ENCODE results near the gene CABP4.

Gene CABP4

GRCh38 chr11:67455054-67455453 lies at the start of gene CABP4:
Gene CABP4 (plus strand): TSS chr11:67455354. CDS start chr11:67455424, 70 bp downstream.
- Histone ChIP-seq H3K4me3 (ENCODE audit: low read depth in 1 of 5, low read length in 5 of 5) (no peak within 1 kb of the TSS), H3K9me3 (ENCODE audit: control insufficient read depth in 5 of 5, low read length in 5 of 5) (no peaks in the 10 kb centered on the region), H3K36me3 (ENCODE audit: control insufficient read depth in 5 of 5, insufficient read depth in 5 of 5, low read length in 5 of 5) (no peaks in the 10 kb centered on the region), H3K27ac (ENCODE audit: low read depth, low read length) (no peak within 1 kb of the TSS), H3K27me3 (ENCODE audit: control insufficient read depth in 5 of 5, insufficient read depth in 4 of 5, low read length in 5 of 5) (peaks cover 0 to 5% (median 0%) of the 10 kb centered on the region in 5 donors), H3K9ac (ENCODE audit: low read length in 5 of 5) (peak within 1 kb of the TSS in 1 of 5 donors; percentile 5), H3K4me1 (ENCODE audit: control insufficient read depth in 5 of 5, insufficient read depth in 5 of 5, low read length in 5 of 5) (peaks cover 0 to 29% (median 12%) of the 10 kb centered on the region in 5 donors)

- H3K36me3 ChIP-seq (ENCODE audit: control insufficient read depth in 5 of 5, insufficient read depth in 5 of 5, low read length in 5 of 5): no peaks in the 10 kb centered on the region
- H3K9ac ChIP-seq (ENCODE audit: low read length in 5 of 5): no peak overlapping the region
- H3K9me3 ChIP-seq (ENCODE audit: control insufficient read depth in 5 of 5, low read length in 5 of 5): no peaks in the 10 kb centered on the region
- H3K27me3 ChIP-seq (ENCODE audit: control insufficient read depth in 5 of 5, insufficient read depth in 4 of 5, low read length in 5 of 5): peaks cover 29 to 46% (median 33%) of the 10 kb centered on the region in 5 donors
- peaks cover 2 to 34% (median 19%) of the 10 kb centered on the region in 5 donors for H3K4me1 ChIP-seq (ENCODE audit: control insufficient read depth in 5 of 5, insufficient read depth in 5 of 5, low read length in 5 of 5)
- H3K27ac ChIP-seq (ENCODE audit: low read depth, low read length): no peak overlapping the region
- H3K4me3 ChIP-seq (ENCODE audit: low read depth in 1 of 5, low read length in 5 of 5): no peak overlapping the region
Measured at GRCh38 chr11:67405688-67406339, 49.3 kb upstream of the CABP4 start.

GRCh38 chr11:67406420-67406968 lies 48.7 kb upstream of the CABP4 start:
- Histone ChIP-seq H3K36me3 (ENCODE audit: control insufficient read depth in 5 of 5, insufficient read depth in 5 of 5, low read length in 5 of 5) (no peaks in the 10 kb centered on the region), H3K4me3 (ENCODE audit: low read depth in 1 of 5, low read length in 5 of 5) (no peak overlapping the region), H3K27ac (ENCODE audit: low read depth, low read length) (no peak overlapping the region), H3K27me3 (ENCODE audit: control insufficient read depth in 5 of 5, insufficient read depth in 4 of 5, low read length in 5 of 5) (peaks cover 35 to 53% (median 38%) of the 10 kb centered on the region in 5 donors), H3K9me3 (ENCODE audit: control insufficient read depth in 5 of 5, low read length in 5 of 5) (no peaks in the 10 kb centered on the region), H3K4me1 (ENCODE audit: control insufficient read depth in 5 of 5, insufficient read depth in 5 of 5, low read length in 5 of 5) (peaks cover 2 to 28% (median 15%) of the 10 kb centered on the region in 5 donors), H3K9ac (ENCODE audit: low read length in 5 of 5) (no peak overlapping the region)

GRCh38 chr11:67406969-67407687 lies 48.0 kb upstream of the CABP4 start:
- Histone ChIP-seq H3K4me1 (ENCODE audit: control insufficient read depth in 5 of 5, insufficient read depth in 5 of 5, low read length in 5 of 5) (peaks cover under 1 to 26% (median 12%) of the 10 kb centered on the region in 5 donors), H3K36me3 (ENCODE audit: control insufficient read depth in 5 of 5, insufficient read depth in 5 of 5, low read length in 5 of 5) (no peaks in the 10 kb centered on the region), H3K27me3 (ENCODE audit: control insufficient read depth in 5 of 5, insufficient read depth in 4 of 5, low read length in 5 of 5) (peaks cover 41 to 59% (median 45%) of the 10 kb centered on the region in 5 donors), H3K9ac (ENCODE audit: low read length in 5 of 5) (no peak overlapping the region), H3K27ac (ENCODE audit: low read depth, low read length) (no peak overlapping the region), H3K4me3 (ENCODE audit: low read depth in 1 of 5, low read length in 5 of 5) (no peak overlapping the region), H3K9me3 (ENCODE audit: control insufficient read depth in 5 of 5, low read length in 5 of 5) (no peaks in the 10 kb centered on the region)

GRCh38 chr11:67407688-67408163 lies 47.4 kb upstream of the CABP4 start:
- H3K27me3 ChIP-seq (ENCODE audit: control insufficient read depth in 5 of 5, insufficient read depth in 4 of 5, low read length in 5 of 5): peaks cover 47 to 65% (median 51%) of the 10 kb centered on the region in 5 donors

GRCh38 chr11:67408437-67409200 lies 46.5 kb upstream of the CABP4 start:
- H3K9ac ChIP-seq (ENCODE audit: low read length in 5 of 5): no peak overlapping the region
- H3K9me3 ChIP-seq (ENCODE audit: control insufficient read depth in 5 of 5, low read length in 5 of 5): no peaks in the 10 kb centered on the region
- H3K27ac ChIP-seq (ENCODE audit: low read depth, low read length): no peak overlapping the region
- peaks cover 55 to 74% (median 59%) of the 10 kb centered on the region in 5 donors for H3K27me3 ChIP-seq (ENCODE audit: control insufficient read depth in 5 of 5, insufficient read depth in 4 of 5, low read length in 5 of 5)
- H3K4me3 ChIP-seq (ENCODE audit: low read depth in 1 of 5, low read length in 5 of 5): no peak overlapping the region
- peaks cover 0 to 18% (median 8%) of the 10 kb centered on the region in 5 donors for H3K4me1 ChIP-seq (ENCODE audit: control insufficient read depth in 5 of 5, insufficient read depth in 5 of 5, low read length in 5 of 5)
- no peaks in the 10 kb centered on the region for H3K36me3 ChIP-seq (ENCODE audit: control insufficient read depth in 5 of 5, insufficient read depth in 5 of 5, low read length in 5 of 5)

More at GRCh38 chr11:67407688-67408163, 47.4 kb upstream of the CABP4 start:
- H3K27ac ChIP-seq (ENCODE audit: low read depth, low read length): no peak overlapping the region
- H3K4me1 ChIP-seq (ENCODE audit: control insufficient read depth in 5 of 5, insufficient read depth in 5 of 5, low read length in 5 of 5): peaks cover 0 to 21% (median 8%) of the 10 kb centered on the region in 5 donors
- H3K4me3 ChIP-seq (ENCODE audit: low read depth in 1 of 5, low read length in 5 of 5): no peak overlapping the region
- no peak overlapping the region for H3K9ac ChIP-seq (ENCODE audit: low read length in 5 of 5)
- no peaks in the 10 kb centered on the region for H3K36me3 ChIP-seq (ENCODE audit: control insufficient read depth in 5 of 5, insufficient read depth in 5 of 5, low read length in 5 of 5)
- H3K9me3 ChIP-seq (ENCODE audit: control insufficient read depth in 5 of 5, low read length in 5 of 5): no peaks in the 10 kb centered on the region

GRCh38 chr11:67409261-67409666 lies 45.9 kb upstream of the CABP4 start:
- no peaks in the 10 kb centered on the region for H3K36me3 ChIP-seq (ENCODE audit: control insufficient read depth in 5 of 5, insufficient read depth in 5 of 5, low read length in 5 of 5)
- peaks cover 0 to 18% (median 8%) of the 10 kb centered on the region in 5 donors for H3K4me1 ChIP-seq (ENCODE audit: control insufficient read depth in 5 of 5, insufficient read depth in 5 of 5, low read length in 5 of 5)
- no peak overlapping the region for H3K4me3 ChIP-seq (ENCODE audit: low read depth in 1 of 5, low read length in 5 of 5)
- H3K9ac ChIP-seq (ENCODE audit: low read length in 5 of 5): no peak overlapping the region
- peaks cover 55 to 75% (median 59%) of the 10 kb centered on the region in 5 donors for H3K27me3 ChIP-seq (ENCODE audit: control insufficient read depth in 5 of 5, insufficient read depth in 4 of 5, low read length in 5 of 5)
- H3K27ac ChIP-seq (ENCODE audit: low read depth, low read length): no peak overlapping the region
- H3K9me3 ChIP-seq (ENCODE audit: control insufficient read depth in 5 of 5, low read length in 5 of 5): no peaks in the 10 kb centered on the region

GRCh38 chr11:67409781-67410368 lies 45.3 kb upstream of the CABP4 start:
- Histone ChIP-seq H3K9ac (ENCODE audit: low read length in 5 of 5) (peak overlapping the region in 1 of 5 donors; percentile 23), H3K4me3 (ENCODE audit: low read depth in 1 of 5, low read length in 5 of 5) (no peak overlapping the region), H3K27me3 (ENCODE audit: control insufficient read depth in 5 of 5, insufficient read depth in 4 of 5, low read length in 5 of 5) (peaks cover 55 to 77% (median 62%) of the 10 kb centered on the region in 5 donors), H3K9me3 (ENCODE audit: control insufficient read depth in 5 of 5, low read length in 5 of 5) (no peaks in the 10 kb centered on the region), H3K27ac (ENCODE audit: low read depth, low read length) (no peak overlapping the region), H3K36me3 (ENCODE audit: control insufficient read depth in 5 of 5, insufficient read depth in 5 of 5, low read length in 5 of 5) (no peaks in the 10 kb centered on the region), H3K4me1 (ENCODE audit: control insufficient read depth in 5 of 5, insufficient read depth in 5 of 5, low read length in 5 of 5) (peaks cover 0 to 19% (median 8%) of the 10 kb centered on the region in 5 donors)

GRCh38 chr11:67410369-67410831 lies 44.8 kb upstream of the CABP4 start:
- H3K9ac ChIP-seq (ENCODE audit: low read length in 5 of 5): no peak overlapping the region
- H3K27ac ChIP-seq (ENCODE audit: low read depth, low read length): no peak overlapping the region
- H3K27me3 ChIP-seq (ENCODE audit: control insufficient read depth in 5 of 5, insufficient read depth in 4 of 5, low read length in 5 of 5): peaks cover 55 to 82% (median 66%) of the 10 kb centered on the region in 5 donors
- peaks cover 0 to 23% (median 12%) of the 10 kb centered on the region in 5 donors for H3K4me1 ChIP-seq (ENCODE audit: control insufficient read depth in 5 of 5, insufficient read depth in 5 of 5, low read length in 5 of 5)
- H3K36me3 ChIP-seq (ENCODE audit: control insufficient read depth in 5 of 5, insufficient read depth in 5 of 5, low read length in 5 of 5): no peaks in the 10 kb centered on the region
- no peak overlapping the region for H3K4me3 ChIP-seq (ENCODE audit: low read depth in 1 of 5, low read length in 5 of 5)
- H3K9me3 ChIP-seq (ENCODE audit: control insufficient read depth in 5 of 5, low read length in 5 of 5): no peaks in the 10 kb centered on the region

Measured in subcutaneous abdominal adipose tissue (tissue), 5 donors.